HCT116 (cell line): ENCODE data around the gene C20orf204. TPM values are rescaled to one million over a fixed set of nuclear protein-coding genes. Genes with fewer than 3 reads are reported as not detected.

Experiments
- ATAC-seq: fragments of 200-7000 bp; cut with Tn5 transposase; 2 replicates; pipeline ENCODE4 v1.9.1; 2020; ENCODE audit warnings: mild to moderate bottlenecking, moderate library complexity
- BruUV-seq: library from RNA; stranded (reverse); fragments of 400-500 nt; replicated peaks from 2 replicates; lab custom pipeline; 2021; lab: Mats Ljungman, UMichigan
- CTCF ChIA-PET: fragments of 300-600 bp; sonication (Branson Sonifier 250); formaldehyde crosslinking; loops from one replicate; lab custom pipeline; 2021; ENCODE audit warnings: antibody characterized with exemption; lab: Charles Lee
- POLR2A ChIA-PET: fragments of 300-600, 350-600 bp; sonication (Branson Sonifier 250); formaldehyde crosslinking; loops from one replicate; lab custom pipeline; 2021; ENCODE audit warnings: antibody characterized with exemption; lab: Charles Lee
- RAD21 ChIA-PET, 2 experiments: fragments of 300-600 bp; sonication (Branson Sonifier 250); formaldehyde crosslinking; loops; one replicate each; lab custom pipeline; 2023; ENCODE audit warnings: low total read pairs in 2 of 2; ENCODE audit not compliant: uncharacterized antibody in 2 of 2, unreplicated experiment in 2 of 2, low non-redundant PET in 1 of 2; lab: Charles Lee
- DNase-seq: peaks from one replicate; pipeline ENCODE4 v3.0.0-alpha.2; 2010; ENCODE audit warnings: low read depth, low spot score
- H2AFZ ChIP-seq: fragments of 200-600 bp; shearing (Covaris generic), sonication (generic); 2 replicates; pipeline ENCODE4 v1.6.1; 2017; ENCODE audit warnings: low read depth, mixed run types, mixed read lengths, antibody characterized with exemption, low read length; ENCODE audit not compliant: poor library complexity, severe bottlenecking
- H3K27ac ChIP-seq: 2 replicates; pipeline ENCODE4 v1.5.1; 2012; ENCODE audit warnings: low read depth, low read length
- H3K27me3 ChIP-seq: fragments of 200-600 bp; sonication (generic); 2 replicates; pipeline ENCODE4 v1.6.1; 2016; ENCODE audit warnings: mixed run types, low read length, mixed read lengths; ENCODE audit not compliant: insufficient read depth
- H3K36me3 ChIP-seq, 2 experiments: fragments of 200-500 bp in 1 of 2; fragments of 200-600 bp in 1 of 2; sonication (Bioruptor generic) in 1 of 2; sonication (generic) in 1 of 2; 2 replicates each; pipeline versions ENCODE4 v1.5.1 to v1.6.1; 2014 to 2016; ENCODE audit warnings: low read length in 2 of 2, inconsistent platforms in 1 of 2, mixed read lengths in 1 of 2, mixed run types in 1 of 2; ENCODE audit not compliant: insufficient read depth in 2 of 2, control insufficient read depth in 1 of 2
- H3K4me1 ChIP-seq, 2 experiments: fragments of 200-600 bp in 1 of 2; sonication (generic) in 1 of 2; 2 replicates each; pipeline versions ENCODE4 v1.5.1 to v1.6.1; 2012 to 2017; ENCODE audit warnings: low read length in 2 of 2, inconsistent platforms in 1 of 2, mild to moderate bottlenecking in 1 of 2, mixed read lengths in 1 of 2, mixed run types in 1 of 2, moderate library complexity in 1 of 2; ENCODE audit not compliant: insufficient read depth in 2 of 2, control insufficient read depth in 1 of 2
- H3K4me2 ChIP-seq: fragments of 200-600 bp; sonication (generic); 2 replicates; pipeline ENCODE4 v1.6.1; 2017; ENCODE audit warnings: mixed run types, low read length, mixed read lengths
- H3K4me3 ChIP-seq, 2 experiments: fragments of 200-600 bp in 1 of 2; sonication (generic) in 1 of 2; replicated peaks in 1 of 2; 2 replicates each; pipeline ENCODE4 v1.5.1; 2011 to 2016; ENCODE audit warnings: low read length in 2 of 2, control low read depth in 1 of 2, low read depth in 1 of 2, mild to moderate bottlenecking in 1 of 2, mixed read lengths in 1 of 2, mixed run types in 1 of 2
- H3K79me2 ChIP-seq: fragments of 200-600 bp; sonication (generic); 2 replicates; pipeline ENCODE4 v1.6.1; 2017; ENCODE audit warnings: mild to moderate bottlenecking, mixed run types, low read length, moderate library complexity, mixed read lengths; ENCODE audit not compliant: insufficient read depth
- H3K9ac ChIP-seq: fragments of 200-600 bp; sonication (generic); 2 replicates; pipeline ENCODE4 v1.6.1; 2016; ENCODE audit warnings: low read length, mixed read lengths
- H3K9me2 ChIP-seq: fragments of 200-600 bp; sonication (generic), shearing (Covaris generic); 2 replicates; pipeline ENCODE4 v1.6.1; 2017; ENCODE audit warnings: mixed run types, mild to moderate bottlenecking, moderate library complexity; ENCODE audit not compliant: insufficient read depth
- H3K9me3 ChIP-seq, 2 experiments: fragments of 200-500 bp in 1 of 2; fragments of 200-600 bp in 1 of 2; sonication (Bioruptor generic) in 1 of 2; sonication (generic) in 1 of 2; 2 replicates each; pipeline ENCODE4 v1.6.1; 2014 to 2017; ENCODE audit warnings: low read length in 2 of 2, mixed read lengths in 2 of 2, inconsistent platforms in 1 of 2, low read depth in 1 of 2, mild to moderate bottlenecking in 1 of 2, mixed run types in 1 of 2, moderate library complexity in 1 of 2; ENCODE audit not compliant: control insufficient read depth in 1 of 2, insufficient read depth in 1 of 2
- H4K20me1 ChIP-seq: fragments of 200-600 bp; sonication (generic), shearing (Covaris generic); 2 replicates; pipeline ENCODE4 v1.6.1; 2017; ENCODE audit warnings: mixed run types, mild to moderate bottlenecking, moderate library complexity; ENCODE audit not compliant: insufficient read depth
- ATF3 ChIP-seq: IDR thresholded peaks from 2 replicates; pipeline ENCODE4 v1.6.1; 2012
- CBX3 ChIP-seq: IDR thresholded peaks from 2 replicates; pipeline ENCODE4 v1.6.1; 2012; ENCODE audit warnings: low read depth
- CEBPB ChIP-seq: IDR thresholded peaks from 2 replicates; pipeline ENCODE4 v1.6.1; 2012; ENCODE audit warnings: low read depth
- CTCF ChIP-seq, 3 experiments: fragments of 200-600 bp in 1 of 3; sonication (generic) in 1 of 3; IDR thresholded peaks in 2 of 3; conservative IDR thresholded peaks in 1 of 3; 2 replicates each; pipeline ENCODE4 v1.5.1; 2012 to 2017; ENCODE audit warnings: low read depth in 2 of 3, low read length in 2 of 3, antibody characterized with exemption in 1 of 3, borderline replicate concordance in 1 of 3, control low read depth in 1 of 3, mild to moderate bottlenecking in 1 of 3, mixed read lengths in 1 of 3, mixed run types in 1 of 3, moderate library complexity in 1 of 3; ENCODE audit not compliant: insufficient read depth in 1 of 3
- ELF1 ChIP-seq: IDR thresholded peaks from 2 replicates; pipeline ENCODE4 v1.6.1; 2012; ENCODE audit warnings: low read depth, borderline replicate concordance
- EZH2phosphoT487 ChIP-seq: fragments of 200-600 bp; IDR thresholded peaks from 2 replicates; pipeline ENCODE4 v1.6.1; 2018; ENCODE audit warnings: antibody characterized with exemption, borderline replicate concordance
- FOSL1 ChIP-seq: IDR thresholded peaks from 2 replicates; pipeline ENCODE4 v1.6.1; 2012; ENCODE audit warnings: low read depth
- JUND ChIP-seq: IDR thresholded peaks from 2 replicates; pipeline ENCODE4 v1.6.1; 2012
- MAX ChIP-seq: IDR thresholded peaks from 2 replicates; pipeline ENCODE4 v1.6.1; 2012
- POLR2AphosphoS5 ChIP-seq: IDR thresholded peaks from 2 replicates; pipeline ENCODE4 v1.6.1; 2011; ENCODE audit warnings: mild to moderate bottlenecking, low read depth, low read length, moderate library complexity
- RAD21 ChIP-seq: IDR thresholded peaks from 2 replicates; pipeline ENCODE4 v1.6.1; 2012; ENCODE audit warnings: low read depth, mild to moderate bottlenecking
- SP1 ChIP-seq: IDR thresholded peaks from 2 replicates; pipeline ENCODE4 v1.6.1; 2012; ENCODE audit warnings: low read depth
- SRF ChIP-seq: IDR thresholded peaks from 2 replicates; pipeline ENCODE4 v1.6.1; 2012; ENCODE audit warnings: low read depth
- YY1 ChIP-seq: IDR thresholded peaks from 2 replicates; pipeline ENCODE4 v1.6.1; 2011; ENCODE audit warnings: low read length, low read depth, moderate library complexity, mild to moderate bottlenecking; ENCODE audit not compliant: insufficient replicate concordance; ENCODE audit errors: extremely low read depth
- ZBTB33 ChIP-seq: IDR thresholded peaks from 2 replicates; pipeline ENCODE4 v1.6.1; 2011; ENCODE audit warnings: mild to moderate bottlenecking, low read length, moderate library complexity; ENCODE audit not compliant: insufficient replicate concordance; ENCODE audit errors: extremely low read depth
- ZFX ChIP-seq: fragments of 450-650 bp; IDR thresholded peaks from 2 replicates; pipeline ENCODE4 v1.6.1; 2017
- intact Hi-C: fragments of 100-400 bp; cut with micrococcal nuclease; formaldehyde crosslinking; loops from 2 replicates; pipeline ENCODE4 v1.10.0; 2022
- total RNA-seq: library from RNA; stranded (reverse); gene quantifications from one replicate; pipeline ENCODE4 v1.2.1, GENCODE V29; 2021; ENCODE audit not compliant: unreplicated experiment

C20orf204 gene
- total RNA-seq, 1 experiment from 2014 or later, result 2.5 TPM

GRCh38 chr20:64062596-64063388 lies 26.8 kb downstream of the C20orf204 start, which contains the start of gene TCEA2 (continued):
- peak; percentile 91; the same call in 1 of the 2 replicates for TF ChIP-seq ZFX

- Histone ChIP-seq H4K20me1 (no peaks in the 10 kb centered on the region), H3K27ac (peak overlapping the region; percentile 76), H3K9me3 (no peaks in the 10 kb centered on the region), H3K9me2 (no peaks in the 10 kb centered on the region), H3K79me2 (no peaks in the 10 kb centered on the region), H3K4me3 (peak overlapping the region; percentile 78 to 84), H3K4me1 (peaks cover 42 to 54% of the 10 kb centered on the region in 2 experiments), H2AFZ (no peak overlapping the region), H3K36me3 (no peaks in the 10 kb centered on the region), H3K4me2 (peak overlapping the region; percentile 84), H3K9ac (peak overlapping the region; percentile 78), H3K27me3 (no peaks in the 10 kb centered on the region)
- ChIA-PET RAD21 (interaction anchor here in 1 of 2 experiments (1.8 kb wide), 1 partner anchor 25 kb away, joined by 5 read pairs; no protein-coding TSS in a partner anchor), CTCF (interaction anchor here (1.0 to 1.5 kb wide), 5 partner anchors 9 to 198 kb away, joined by 3 to 8 read pairs (median 4); partner anchors contain the start of gene TPD52L2), POLR2A (interaction anchor here (0.7 to 1.0 kb wide), 4 partner anchors 10 to 198 kb away, joined by 4 to 7 read pairs (median 5); partner anchors contain the start of genes PRPF6 and TPD52L2)
- no TSS peak for BruUV-seq
- no peak for ATAC-seq
- intact Hi-C loops, result no loop called here
- DNase-seq, result no peak
- TF ChIP-seq FOSL1, result no peak
- TF ChIP-seq CTCF (IDR thresholded peaks at IDR 0.05 in 2 of 3, conservative IDR thresholded peaks at IDR 0.05 in 1 of 3; ENCODE audit: borderline replicate concordance in 1 of 3, insufficient read depth in 1 of 3, low read depth in 2 of 3, low read length in 2 of 3), result no peak
- TF ChIP-seq CEBPB, result no peak
- TF ChIP-seq ELF1, result no peak
- no peak for TF ChIP-seq SP1
- TF ChIP-seq POLR2AphosphoS5, result no peak
- TF ChIP-seq SRF, result no peak
- no peak for TF ChIP-seq ZBTB33
- TF ChIP-seq RAD21, result no peak
- no peak for TF ChIP-seq EZH2phosphoT487
- TF ChIP-seq CBX3, result no peak
- TF ChIP-seq JUND, result no peak
- no peak for TF ChIP-seq ATF3
- TF ChIP-seq ZFX, result no peak
- no peak for TF ChIP-seq YY1
- no peak for TF ChIP-seq MAX
Measured at GRCh38 chr20:64063389-64064144, 27.6 kb downstream of the C20orf204 start.
